CD4-positive, alpha-beta memory T cell (primary cell): ENCODE data around the gene AMMECR1. TPM values are rescaled to one million over a fixed set of nuclear protein-coding genes. Genes with fewer than 3 reads are reported as not detected.

ENCODE experiments used
- polyA plus RNA-seq, 2 donors: library from polyadenylated mRNA; unstranded; fragments of 300-500 nt; fragmentation: Illumina TruSeq; gene quantifications; one replicate each; pipeline ENCODE4 v1.2.3, GENCODE V29; 2021
- total RNA-seq, 2 experiments: library from RNA; stranded (reverse); gene quantifications; one replicate each; pipeline ENCODE4 v1.2.3, GENCODE V29; 2021

Gene AMMECR1
- total and polyA plus RNA-seq, 4 experiments from 2014 or later = 15.4 to 21.7 (median 16.8) TPM

Other genes with a start within 250 kb of the AMMECR1 start
- gene RTL9, start 40.8 kb upstream of the AMMECR1 start, total RNA-seq = not detected
- not detected for gene RTL9, start 40.8 kb upstream of the AMMECR1 start, polyA plus RNA-seq